AG04449 (cell line): ENCODE data around the gene SLITRK6.
"Not testable (repeated sequence)": the region's sequence is repeated elsewhere in the genome, so short reads cannot be mapped to it uniquely, and the experiment has no call there.

Experiments
- CTCF ChIA-PET: fragments of 350-600 bp; formaldehyde crosslinking; extraction: SDS; loops from one replicate; lab custom pipeline; 2021; ENCODE audit warnings: antibody characterized with exemption; lab: Yijun Ruan, JAX
- POLR2A ChIA-PET: fragments of 400-600, 350-600 bp; formaldehyde crosslinking; extraction: SDS; loops from one replicate; lab custom pipeline; 2020; ENCODE audit warnings: antibody characterized with exemption, inconsistent platforms; lab: Yijun Ruan, JAX
- DNase-seq: peaks from one replicate; pipeline ENCODE4 v3.0.0-alpha.2; 2010; ENCODE audit warnings: low read depth, low spot score
- H3K4me3 ChIP-seq: 2 replicates; pipeline ENCODE4 v1.5.1; 2011; ENCODE audit warnings: low read depth, mild to moderate bottlenecking, control low read depth, low read length
- CTCF ChIP-seq: IDR thresholded peaks from one replicate; pipeline ENCODE4 v1.5.1; 2011; ENCODE audit warnings: mild to moderate bottlenecking, moderate library complexity, low read length, control low read depth, inconsistent platforms; ENCODE audit not compliant: insufficient read depth; ENCODE audit errors: missing control alignments

SLITRK6 gene

GRCh38 chr13:85755123-85755522 is 44.1 kb downstream of the SLITRK6 start:
- no peak for DNase-seq
- CTCF ChIA-PET = no interaction called here
- POLR2A ChIA-PET = no interaction called here
- H3K4me3 ChIP-seq = no peak overlapping the region
- no peak for TF ChIP-seq CTCF

- CTCF ChIA-PET, DNase-seq, H3K4me3 ChIP-seq, POLR2A ChIA-PET: not testable (repeated sequence)
Measured at GRCh38 chr13:85743201-85743770, 55.9 kb downstream of the SLITRK6 start.
